SK-N-DZ (cell line): ENCODE results near the gene GDF9.

ENCODE experiments used
- DNase-seq: peaks from one replicate; pipeline ENCODE4 v3.0.0-alpha.2; 2015; ENCODE audit warnings: low spot score

GDF9 gene

GRCh38 chr5:132838516-132839282 is 27.6 kb downstream of the GDF9 start:
- DNase-seq: no peak

- DNase-seq: no peak
Observed at GRCh38 chr5:132837868-132838267, 28.4 kb downstream of the GDF9 start.

GRCh38 chr5:132836852-132837251 is 29.4 kb downstream of the GDF9 start:
- no peak for DNase-seq

- DNase-seq: no peak
Observed at GRCh38 chr5:132834057-132834456, 32.2 kb downstream of the GDF9 start.

- DNase-seq: no peak
Observed at GRCh38 chr5:132832612-132833011, 33.7 kb downstream of the GDF9 start.

- no peak for DNase-seq
Observed at GRCh38 chr5:132831095-132831860, 35.0 kb downstream of the GDF9 start.

- peak; percentile 41 for DNase-seq
Observed at GRCh38 chr5:132830436-132831094, 35.7 kb downstream of the GDF9 start, which contains the start of gene SHROOM1. SHROOM1 (minus strand) TSS chr5:132830647; CDS start chr5:132826140, 4,507 bp downstream.

GRCh38 chr5:132829742-132830435 is 36.4 kb downstream of the GDF9 start:
- peak; percentile 73 for DNase-seq

- DNase-seq: no peak
Observed at GRCh38 chr5:132828846-132829494, 37.3 kb downstream of the GDF9 start.

GRCh38 chr5:132827943-132828673 is 38.2 kb downstream of the GDF9 start:
- no peak for DNase-seq

GRCh38 chr5:132826424-132827082 is 39.7 kb downstream of the GDF9 start:
- DNase-seq: no peak

GRCh38 chr5:132825834-132826391 is 40.4 kb downstream of the GDF9 start:
- no peak for DNase-seq

- DNase-seq: no peak
Observed at GRCh38 chr5:132825033-132825833, 41.0 kb downstream of the GDF9 start.

- DNase-seq: no peak
Observed at GRCh38 chr5:132824426-132824825, 41.8 kb downstream of the GDF9 start.

- no peak for DNase-seq
Observed at GRCh38 chr5:132823481-132824050, 42.7 kb downstream of the GDF9 start.

- DNase-seq: no peak
Observed at GRCh38 chr5:132822650-132823480, 43.4 kb downstream of the GDF9 start.

GRCh38 chr5:132821791-132822190 is 44.5 kb downstream of the GDF9 start:
- DNase-seq: no peak
